Erythroblast (primary cell): ENCODE data around the gene SUSD3.

Experiments
- GATA1 ChIP-seq: IDR thresholded peaks from 2 replicates; pipeline ENCODE4 v1.6.1; 2011; ENCODE audit warnings: low read depth, mild to moderate bottlenecking, control low read depth, low read length, moderate library complexity
- POLR2A ChIP-seq: IDR thresholded peaks from 2 replicates; pipeline ENCODE4 v1.6.1; 2011; ENCODE audit warnings: mild to moderate bottlenecking, low read length

- TF ChIP-seq POLR2A (no peak), GATA1 (no peak)
Observed at GRCh38 chr9:93096131-93096802, 37.8 kb downstream of the SUSD3 start, which contains the start of gene CARD19.
